ENCODE data around the gene TEX2. TPM values are rescaled to one million over a fixed set of nuclear protein-coding genes. Genes with fewer than 3 reads are reported as not detected.
A peak's percentile ranks its signal among the peaks of the same experiment; 100 is the strongest.
"Not testable (repeated sequence)": the region's sequence is repeated elsewhere in the genome, so short reads cannot be mapped to it uniquely, and the experiment has no call there.

The TEX2 gene
- total RNA-seq, 2 experiments from 2014 or later, result 12.0 to 12.8 TPM

DNA sequence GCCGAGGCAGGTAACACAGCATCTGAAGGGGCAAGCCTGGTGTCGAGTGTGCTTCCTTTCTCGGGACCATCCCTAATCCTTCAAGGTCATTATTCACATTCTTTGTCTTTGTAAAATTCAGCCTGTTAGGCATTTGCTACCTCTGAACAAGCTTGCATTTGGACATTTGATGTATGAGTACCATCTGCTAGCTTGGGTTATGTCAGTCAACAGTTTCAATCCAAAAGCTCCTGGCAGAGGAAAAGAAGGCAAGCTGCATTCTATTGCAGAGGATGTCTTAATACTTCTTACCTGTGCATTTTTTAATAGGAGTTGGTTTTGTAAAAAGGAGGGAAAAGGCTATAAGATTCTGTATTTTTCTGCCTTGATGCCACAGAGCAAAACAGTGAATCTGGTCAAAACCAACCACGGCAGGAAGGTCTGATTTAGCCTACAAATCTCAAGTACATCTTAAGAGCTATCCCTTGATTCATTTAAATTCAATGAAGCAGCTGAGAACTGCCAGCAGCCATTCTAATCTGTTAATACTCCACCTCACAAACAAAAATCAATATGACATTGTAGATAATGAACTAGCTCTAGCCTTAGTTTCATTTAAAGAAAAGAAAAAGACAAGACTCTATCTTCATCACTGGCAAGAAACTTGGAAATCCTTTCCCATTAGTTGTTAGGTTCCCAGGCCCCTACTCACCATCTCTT lies 39.0 kb downstream of the TEX2 start:
- Mint-ChIP-seq H3K4me3 (no peak overlapping the region), H3K4me1 (peaks cover 6% of the 10 kb centered on the region), H3K27me3 (no peaks in the 10 kb centered on the region), H3K27ac (no peak overlapping the region), H3K36me3 (peaks cover 5% of the 10 kb centered on the region), H3K9me3 (no peaks in the 10 kb centered on the region)
- POLR2A ChIA-PET, result no interaction called here
- ATAC-seq (ENCODE audit: low read depth) (no peak), DNase-seq (no peak)

DNA sequence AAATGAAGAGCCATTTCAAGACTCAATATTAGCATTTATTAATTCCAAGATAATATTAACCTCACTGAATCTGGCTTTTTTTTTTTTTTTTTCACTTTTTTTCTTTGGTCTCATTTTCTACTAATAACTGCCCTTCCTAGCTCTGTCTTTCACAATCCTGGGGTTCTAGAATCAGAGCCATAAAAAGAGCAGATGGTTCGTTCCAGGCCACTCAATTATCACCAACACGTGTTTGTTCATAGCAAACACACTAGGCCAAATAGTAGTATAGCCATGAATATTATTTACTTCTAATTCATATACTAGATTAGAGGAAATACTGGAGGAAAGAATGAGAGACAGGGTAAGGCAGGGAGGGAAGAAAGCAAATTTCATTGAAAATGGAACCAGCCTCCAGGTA lies 39.8 kb downstream of the TEX2 start:
- Mint-ChIP-seq H3K27me3 (no peaks in the 10 kb centered on the region), H3K9me3 (no peaks in the 10 kb centered on the region), H3K36me3 (peaks cover 5% of the 10 kb centered on the region), H3K4me3 (no peak overlapping the region), H3K4me1 (peaks cover 8% of the 10 kb centered on the region), H3K27ac (no peak overlapping the region)
- POLR2A ChIA-PET, result interaction anchor here (0.6 kb wide), 1 partner anchor 27 kb away, joined by 3 read pairs; no protein-coding TSS in a partner anchor
- ATAC-seq (ENCODE audit: low read depth), result no peak
- no peak for DNase-seq

DNA sequence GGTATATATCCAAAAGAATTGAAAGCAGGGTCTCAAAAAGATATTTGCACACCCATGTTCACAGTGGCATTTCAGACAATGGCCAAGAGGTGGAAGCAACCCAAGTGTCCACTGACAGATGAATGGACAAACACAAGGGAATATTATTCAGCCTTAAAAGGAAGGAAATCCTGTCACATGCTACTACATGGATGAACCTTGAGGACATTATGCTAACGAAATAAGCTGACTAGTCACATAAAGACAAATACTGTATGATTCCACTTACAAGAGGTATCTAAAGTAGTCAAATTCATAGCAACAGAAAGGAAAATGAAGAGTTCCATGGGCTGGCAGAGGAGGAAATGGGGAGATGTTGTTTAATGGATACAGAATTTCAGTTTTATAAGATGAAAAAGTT lies 41.4 kb downstream of the TEX2 start:
- H3K4me1 Mint-ChIP-seq, result peaks cover 15% of the 10 kb centered on the region

DNA sequence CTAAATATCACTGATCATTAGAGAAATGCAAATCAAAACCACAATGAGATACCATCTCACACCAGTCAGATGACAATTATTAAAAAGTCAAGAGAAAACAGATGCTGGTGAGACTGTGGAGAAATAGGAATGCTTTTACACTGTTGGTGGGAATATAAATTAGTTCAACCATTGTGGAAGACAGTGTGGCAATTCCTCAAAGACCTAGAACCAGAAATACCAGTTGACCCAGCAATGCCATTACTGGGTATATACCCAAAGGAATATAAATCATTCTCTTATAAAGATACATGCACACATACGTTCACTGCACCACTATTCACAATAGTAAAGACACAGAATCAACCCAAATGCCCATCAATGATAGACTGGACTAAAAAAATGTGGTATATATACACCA lies 42.5 kb downstream of the TEX2 start:
- H3K27ac Mint-ChIP-seq; H3K27me3 Mint-ChIP-seq; ATAC-seq (ENCODE audit: low read depth); H3K9me3 Mint-ChIP-seq; H3K4me3 Mint-ChIP-seq; DNase-seq; H3K36me3 Mint-ChIP-seq; POLR2A ChIA-PET: not testable (repeated sequence)
- peaks cover 17% of the 10 kb centered on the region for H3K4me1 Mint-ChIP-seq

More for the DNA sequence above, 41.4 kb downstream of the TEX2 start:
- no peaks in the 10 kb centered on the region for H3K27me3 Mint-ChIP-seq
- peaks cover 5% of the 10 kb centered on the region for H3K36me3 Mint-ChIP-seq
- H3K27ac Mint-ChIP-seq, result no peak overlapping the region
- DNase-seq (no peak), ATAC-seq (ENCODE audit: low read depth) (no peak)
- POLR2A ChIA-PET, result no interaction called here
- H3K4me3 Mint-ChIP-seq, result no peak overlapping the region
- H3K9me3 Mint-ChIP-seq, result no peaks in the 10 kb centered on the region

DNA sequence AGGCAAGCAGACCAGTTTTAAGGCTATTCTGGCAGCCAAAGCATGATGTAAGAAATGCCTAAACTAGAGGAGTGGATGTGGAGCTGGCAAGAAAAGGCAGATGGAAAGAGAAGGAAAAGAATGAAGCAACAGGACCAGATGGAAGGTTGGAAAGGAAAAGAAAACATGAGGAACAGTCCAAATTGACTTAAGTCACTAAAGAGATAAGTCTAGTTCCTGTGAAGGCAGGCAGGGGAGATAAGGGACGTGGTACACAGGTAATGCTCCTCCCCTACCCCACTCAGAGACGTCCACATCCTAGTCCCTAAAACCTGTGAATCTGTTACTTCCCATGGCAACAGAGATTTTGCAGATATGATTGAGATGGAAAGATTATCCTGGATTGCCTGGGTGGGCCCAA lies 43.5 kb downstream of the TEX2 start:
- peaks cover 5% of the 10 kb centered on the region for H3K36me3 Mint-ChIP-seq
- no peak overlapping the region for H3K4me3 Mint-ChIP-seq
- H3K27ac Mint-ChIP-seq, result no peak overlapping the region
- H3K4me1 Mint-ChIP-seq, result peaks cover 18% of the 10 kb centered on the region
- DNase-seq, result no peak
- no peak for ATAC-seq (ENCODE audit: low read depth)
- H3K9me3 Mint-ChIP-seq, result no peaks in the 10 kb centered on the region
- no peaks in the 10 kb centered on the region for H3K27me3 Mint-ChIP-seq
- POLR2A ChIA-PET, result no interaction called here

DNA sequence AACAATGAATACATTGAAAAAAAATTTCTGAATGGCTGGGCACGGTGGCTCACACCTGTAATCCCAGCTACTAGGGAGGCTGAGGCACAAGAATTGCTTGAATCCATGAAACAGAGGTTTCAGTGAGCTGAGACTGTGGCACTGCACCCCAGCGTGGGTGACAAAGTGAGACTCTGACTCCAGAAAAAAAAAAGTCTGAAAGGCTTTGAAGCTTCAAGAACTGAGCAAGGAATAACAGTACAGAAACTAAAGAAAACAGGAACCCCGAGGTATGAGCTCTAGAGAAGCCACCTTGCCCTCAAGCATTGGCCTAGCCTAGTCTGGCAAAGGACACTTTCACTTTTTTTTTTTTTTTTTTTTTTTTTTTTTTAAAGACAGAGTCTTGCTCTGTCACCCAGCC lies 45.0 kb downstream of the TEX2 start:
- H3K36me3 Mint-ChIP-seq, result peaks cover 8% of the 10 kb centered on the region
- DNase-seq, result no peak
- H3K4me1 Mint-ChIP-seq, result peaks cover 13% of the 10 kb centered on the region
- POLR2A ChIA-PET, result no interaction called here
- no peaks in the 10 kb centered on the region for H3K9me3 Mint-ChIP-seq
- no peaks in the 10 kb centered on the region for H3K27me3 Mint-ChIP-seq
- ATAC-seq (ENCODE audit: low read depth), result peak; percentile 70
- peak overlapping the region; percentile 51 for H3K27ac Mint-ChIP-seq
- H3K4me3 Mint-ChIP-seq, result no peak overlapping the region

DNA sequence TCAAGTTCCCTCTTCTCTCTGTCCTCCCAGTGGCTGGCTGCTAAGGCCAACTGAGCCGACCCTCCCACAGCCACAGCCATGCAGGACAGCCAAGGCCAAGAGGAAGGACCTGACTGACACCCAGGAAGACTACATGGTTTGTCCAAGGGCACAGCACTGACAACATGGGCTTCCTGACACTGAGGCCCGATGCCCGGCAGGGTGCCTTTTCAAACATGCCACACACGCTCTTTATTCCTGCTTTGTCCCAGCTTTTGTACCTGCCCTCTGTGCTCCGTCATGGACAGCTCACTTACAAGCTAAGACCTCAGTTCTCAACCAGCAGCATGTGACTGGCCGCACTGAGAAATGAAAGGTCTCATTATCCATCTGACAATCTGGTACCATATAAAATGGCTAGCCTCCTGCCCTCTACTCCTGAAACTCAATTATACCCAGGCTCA lies 45.8 kb downstream of the TEX2 start:
- Mint-ChIP-seq H3K36me3 (peaks cover 9% of the 10 kb centered on the region), H3K9me3 (no peaks in the 10 kb centered on the region), H3K4me3 (no peak overlapping the region), H3K4me1 (peaks cover 13% of the 10 kb centered on the region), H3K27me3 (no peaks in the 10 kb centered on the region), H3K27ac (peak overlapping the region; percentile 56)
- ATAC-seq (ENCODE audit: low read depth) (no peak), DNase-seq (no peak)
- POLR2A ChIA-PET, result no interaction called here

DNA sequence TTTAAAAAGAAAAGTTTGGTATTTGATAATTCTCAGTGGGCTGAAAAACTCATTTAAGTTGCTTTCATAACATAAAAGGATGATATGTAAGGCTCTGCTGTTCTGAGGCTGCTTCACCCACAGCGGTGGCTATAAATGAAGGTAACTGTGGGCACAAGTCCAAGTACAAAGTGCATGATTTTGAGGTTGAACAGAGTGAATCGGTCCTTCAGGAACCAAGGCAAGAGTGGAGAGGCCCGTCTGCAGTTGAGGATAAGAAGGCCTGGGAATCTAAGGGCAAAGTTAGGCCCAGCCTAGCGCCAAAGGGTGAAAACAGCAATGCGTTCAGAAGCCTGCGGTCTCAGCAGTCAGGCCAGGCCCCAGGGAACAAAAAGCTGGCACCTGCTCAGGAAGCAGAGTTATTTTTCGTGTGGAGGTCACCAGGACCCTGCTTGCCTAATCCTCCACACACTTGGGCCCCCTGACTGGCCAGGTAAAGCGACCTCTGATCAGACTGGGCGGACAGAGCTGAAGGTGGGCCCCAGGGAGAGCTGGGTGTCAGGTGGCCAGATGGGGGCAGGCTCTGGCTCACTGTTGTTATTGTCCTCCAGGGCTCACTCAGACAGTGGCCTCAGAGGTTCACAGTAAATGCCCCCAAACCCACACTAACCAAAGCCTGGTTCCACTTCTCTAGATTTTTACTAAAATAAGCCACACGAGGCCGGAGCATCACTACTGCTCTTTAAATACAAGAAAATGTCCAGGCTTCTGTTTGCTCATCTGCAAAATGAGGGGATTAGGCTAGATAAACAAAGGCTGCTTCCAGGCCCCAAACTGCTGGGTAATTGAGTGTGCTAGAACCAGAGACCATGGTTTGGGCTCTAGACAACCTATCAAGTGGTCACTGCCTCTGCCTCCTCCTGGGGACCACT lies 46.5 kb downstream of the TEX2 start:
- H3K4me1 Mint-ChIP-seq, result peaks cover 15% of the 10 kb centered on the region
- DNase-seq, result no peak
- H3K27ac Mint-ChIP-seq, result no peak overlapping the region
- POLR2A ChIA-PET, result no interaction called here
- no peaks in the 10 kb centered on the region for H3K27me3 Mint-ChIP-seq
- no peak overlapping the region for H3K4me3 Mint-ChIP-seq
- no peak for ATAC-seq (ENCODE audit: low read depth)
- H3K36me3 Mint-ChIP-seq, result peaks cover 12% of the 10 kb centered on the region
- H3K9me3 Mint-ChIP-seq, result no peaks in the 10 kb centered on the region

DNA sequence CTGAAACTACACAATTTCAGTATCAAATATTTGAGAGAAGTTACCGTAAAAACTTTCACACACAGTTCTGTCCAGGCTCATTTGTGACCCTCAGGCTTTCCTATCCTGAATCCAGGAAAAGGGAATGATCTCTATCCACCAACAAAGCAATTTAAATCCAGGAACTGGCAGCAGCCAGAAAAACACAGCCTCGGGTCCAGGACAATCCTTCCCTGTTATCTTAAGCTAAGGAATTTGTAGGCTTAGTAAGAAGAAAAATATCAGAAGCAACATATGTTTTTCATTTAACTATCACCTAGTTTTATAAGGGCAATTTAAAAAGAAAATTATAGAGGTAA lies 47.1 kb downstream of the TEX2 start:
- no peaks in the 10 kb centered on the region for H3K9me3 Mint-ChIP-seq
- peaks cover 15% of the 10 kb centered on the region for H3K4me1 Mint-ChIP-seq
- H3K36me3 Mint-ChIP-seq, result peaks cover 12% of the 10 kb centered on the region
- DNase-seq (no peak), ATAC-seq (ENCODE audit: low read depth) (no peak)
- H3K27me3 Mint-ChIP-seq, result no peaks in the 10 kb centered on the region
- no peak overlapping the region for H3K27ac Mint-ChIP-seq
- H3K4me3 Mint-ChIP-seq, result no peak overlapping the region
- POLR2A ChIA-PET, result no interaction called here

DNA sequence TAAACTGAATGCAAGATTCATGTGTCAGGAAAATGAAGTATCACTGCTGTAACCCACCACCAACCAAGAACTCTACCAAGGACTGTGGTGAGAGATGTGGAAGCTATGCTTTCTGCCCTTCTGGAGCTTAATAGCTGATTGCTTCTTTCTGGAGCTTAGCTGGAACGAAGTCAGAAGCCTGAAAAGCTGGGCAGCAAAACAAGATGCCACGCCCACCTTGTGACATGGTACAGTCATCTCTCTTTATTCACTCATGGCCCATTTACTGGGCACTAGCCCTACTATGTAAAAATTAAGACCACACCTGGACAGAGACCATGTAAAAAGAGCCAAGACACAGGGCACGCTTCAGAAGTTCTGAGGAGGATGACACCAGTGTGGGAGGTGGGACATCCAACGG lies 48.1 kb downstream of the TEX2 start:
- ATAC-seq (ENCODE audit: low read depth), result no peak
- Mint-ChIP-seq H3K27me3 (no peaks in the 10 kb centered on the region), H3K27ac (no peak overlapping the region), H3K36me3 (peaks cover 10% of the 10 kb centered on the region), H3K9me3 (no peaks in the 10 kb centered on the region), H3K4me1 (peaks cover 15% of the 10 kb centered on the region), H3K4me3 (no peak overlapping the region)
- DNase-seq, result no peak
- POLR2A ChIA-PET, result interaction anchor here (0.6 kb wide), 1 partner anchor 48 kb away, joined by 3 read pairs; the partner anchor contains the start of gene TEX2

DNA sequence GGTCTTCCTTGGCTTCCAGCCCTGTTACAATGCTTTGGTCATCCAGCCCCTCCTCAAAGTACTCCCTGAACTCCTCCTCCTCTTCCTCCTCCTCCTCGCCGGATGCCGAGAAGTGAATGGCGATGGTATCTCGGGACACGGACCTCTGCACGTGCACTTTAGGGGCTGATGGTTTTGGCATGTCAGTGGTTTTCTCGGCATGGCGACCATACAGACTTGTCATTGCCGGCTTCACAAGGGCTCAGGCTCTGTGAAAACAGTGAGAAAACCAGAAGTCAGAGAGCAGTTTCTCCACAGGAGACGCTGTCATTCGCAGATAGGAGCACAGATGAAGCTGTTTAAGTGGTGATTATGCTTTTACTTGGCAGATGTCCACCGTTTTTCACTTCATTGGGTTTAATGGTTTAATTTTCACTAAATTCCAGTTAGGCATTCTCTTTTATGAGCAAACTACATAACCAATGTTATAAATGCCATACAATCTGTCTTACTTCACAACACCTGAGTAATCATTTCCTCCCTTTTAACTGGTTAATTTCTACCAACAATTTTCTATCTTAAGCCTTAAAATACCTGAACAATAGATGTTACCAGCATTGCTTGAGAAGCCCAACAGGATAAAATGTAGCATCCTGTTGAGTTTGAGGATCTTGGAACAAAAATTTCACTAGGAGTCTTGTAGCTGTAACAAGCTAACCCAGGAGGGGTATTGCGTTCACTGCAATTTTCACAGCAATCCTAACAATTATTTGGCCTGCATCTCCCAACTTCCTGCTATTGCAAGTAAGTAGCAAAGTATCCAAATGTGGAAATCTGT lies 48.9 kb downstream of the TEX2 start:
- H3K9me3 Mint-ChIP-seq, result no peaks in the 10 kb centered on the region
- no peak overlapping the region for H3K4me3 Mint-ChIP-seq
- DNase-seq, result no peak
- H3K36me3 Mint-ChIP-seq, result peaks cover 12% of the 10 kb centered on the region
- no peak overlapping the region for H3K27ac Mint-ChIP-seq
- no peak for ATAC-seq (ENCODE audit: low read depth)
- H3K4me1 Mint-ChIP-seq, result peaks cover 14% of the 10 kb centered on the region
- POLR2A ChIA-PET, result no interaction called here
- no peaks in the 10 kb centered on the region for H3K27me3 Mint-ChIP-seq

DNA sequence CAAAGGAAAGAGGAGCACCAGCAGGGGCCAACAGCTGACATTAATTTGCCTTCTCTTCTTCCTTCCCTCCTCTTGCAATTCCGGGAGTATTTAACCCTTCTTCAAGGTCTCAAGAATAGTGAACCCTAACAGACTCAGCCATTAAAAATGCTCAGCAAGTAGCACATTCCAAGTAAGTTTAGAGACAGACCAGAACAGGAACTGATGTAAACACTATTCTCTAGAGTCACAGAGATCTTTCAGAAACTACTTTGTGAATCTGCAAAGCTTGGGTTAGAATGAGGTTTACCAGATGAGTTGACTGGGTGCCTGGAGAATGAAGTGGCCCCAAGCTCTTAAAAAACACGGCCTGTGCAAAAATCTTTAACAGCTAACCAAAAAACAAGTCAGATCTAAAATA lies 50.9 kb downstream of the TEX2 start:
- DNase-seq, result no peak
- peaks cover 5% of the 10 kb centered on the region for H3K4me1 Mint-ChIP-seq
- no peak for ATAC-seq (ENCODE audit: low read depth)
- no peaks in the 10 kb centered on the region for H3K9me3 Mint-ChIP-seq
- H3K4me3 Mint-ChIP-seq, result no peak overlapping the region
- peak overlapping the region; percentile 3 for H3K27ac Mint-ChIP-seq
- H3K27me3 Mint-ChIP-seq, result no peaks in the 10 kb centered on the region
- POLR2A ChIA-PET, result no interaction called here
- H3K36me3 Mint-ChIP-seq, result peaks cover 13% of the 10 kb centered on the region

DNA sequence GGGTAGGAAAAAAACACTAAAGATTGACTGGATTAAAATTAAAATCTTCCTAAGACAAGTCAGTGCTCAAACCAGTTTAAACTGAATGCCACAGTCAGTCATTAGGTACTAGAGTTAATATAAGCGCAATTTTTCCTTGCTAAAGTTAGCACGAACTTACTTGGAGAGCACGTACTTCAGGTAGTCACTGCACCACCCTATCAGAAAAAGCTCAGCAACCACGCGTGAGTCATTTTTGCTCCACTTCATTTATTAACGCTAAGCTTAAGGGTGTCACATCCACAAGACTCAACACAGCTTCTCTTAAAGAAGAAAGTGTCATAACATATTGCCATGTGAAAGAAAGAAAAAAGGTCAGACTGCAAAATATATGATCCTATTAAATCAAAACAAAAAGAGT lies 53.1 kb downstream of the TEX2 start:
- POLR2A ChIA-PET, result no interaction called here
- no peak for DNase-seq
- H3K27ac Mint-ChIP-seq, result no peak overlapping the region

More for the DNA sequence above, 53.1 kb downstream of the TEX2 start:
- no peaks in the 10 kb centered on the region for H3K27me3 Mint-ChIP-seq
- H3K9me3 Mint-ChIP-seq, result no peaks in the 10 kb centered on the region
- H3K4me1 Mint-ChIP-seq, result peaks cover 5% of the 10 kb centered on the region
- peaks cover 16% of the 10 kb centered on the region for H3K36me3 Mint-ChIP-seq
- no peak overlapping the region for H3K4me3 Mint-ChIP-seq
- no peak for ATAC-seq (ENCODE audit: low read depth)

Measured in activated naive CD8-positive, alpha-beta T cell treated with anti-CD3 and anti-CD28 coated beads, Interleukin-2, amount 10 ng/mL, durations not matched to agents 7 days and 5 days (primary cell).